Esophagus squamous epithelium (tissue), 5 donors: Measurements from ENCODE around the gene TSPAN4. TPM values are rescaled to one million over a fixed set of nuclear protein-coding genes. Genes with fewer than 3 reads are reported as not detected.

Experiments
- DNase-seq: peaks from one replicate; lab custom pipeline; 2025; lab: John Stamatoyannopoulos, UW
- H3K27ac ChIP-seq, 4 donors: fragments of 200-600 bp; sonication (generic); one replicate each; pipeline ENCODE4 v1.5.1; 2016 to 2019; ENCODE audit warnings: mild to moderate bottlenecking in 1 of 4
- H3K27me3 ChIP-seq, 4 donors: fragments of 200-600 bp; sonication (generic); 1 replicate in 3 of 4; 2 replicates in 1 of 4; pipeline versions ENCODE4 v1.5.1 to v1.6.0; 2017 to 2021; ENCODE audit warnings: antibody characterized with exemption in 1 of 4
- H3K36me3 ChIP-seq, 3 donors: fragments of 200-600 bp; sonication (generic); one replicate each; pipeline ENCODE4 v1.5.1; 2016 to 2019
- H3K4me1 ChIP-seq, 3 donors: fragments of 200-600 bp; sonication (generic); one replicate each; pipeline ENCODE4 v1.5.1; 2017 to 2019
- H3K4me3 ChIP-seq, 4 donors: fragments of 200-600 bp; sonication (generic); 1 replicate in 3 of 4; 2 replicates in 1 of 4; pipeline ENCODE4 v1.5.1; 2016 to 2019; ENCODE audit warnings: mild to moderate bottlenecking in 2 of 4, moderate library complexity in 1 of 4
- H3K9me3 ChIP-seq, 3 donors: fragments of 200-600 bp; sonication (generic); one replicate each; pipeline ENCODE4 v1.5.1; 2016 to 2019
- CTCF ChIP-seq, 6 experiments: fragments of 450-650 bp in 4 of 6; fragments of 200-600 bp in 2 of 6; sonication (generic) in 2 of 6; IDR thresholded peaks; one replicate each; pipeline ENCODE4 v1.5.1; 2016 to 2019; ENCODE audit warnings: antibody characterized with exemption in 6 of 6, mild to moderate bottlenecking in 4 of 6, moderate library complexity in 4 of 6
- POLR2A ChIP-seq, 4 donors: fragments of 450-650 bp; IDR thresholded peaks; one replicate each; pipeline ENCODE4 v1.6.1; 2017; ENCODE audit warnings: antibody characterized with exemption in 4 of 4, mild to moderate bottlenecking in 4 of 4, moderate library complexity in 3 of 4
- WGBS, 2 donors: methylation state at CpG; one replicate each; pipeline ENCODE4 v1.1.5; 2018; 5-methylcytosine and 5-hydroxymethylcytosine counted together
- intact Hi-C: fragments of 100-400 bp; cut with DNase I; formaldehyde crosslinking; loops from one replicate; pipeline ENCODE4 v1.15.0; 2022
- total RNA-seq, 4 donors: library from RNA; depleted of rRNA; stranded (reverse); fragments of >200 nt; gene quantifications; one replicate each; pipeline ENCODE4 v1.1.0, GENCODE V29; 2016
- donor health status: DM: yes; HTN: yes; CAD: no.

TSPAN4 gene
- total RNA-seq, 4 donors from 2014 or later = 6.8 to 59.7 (median 19.0) TPM

GRCh38 chr11:819943-820649 is 22.6 kb upstream of the TSPAN4 start:
- H3K4me3 ChIP-seq = peak overlapping the region; percentile 72 to 96 (median 82)
- H3K27me3 ChIP-seq = peaks cover 0 to 13% (median 0%) of the 10 kb centered on the region in 4 donors

DNA sequence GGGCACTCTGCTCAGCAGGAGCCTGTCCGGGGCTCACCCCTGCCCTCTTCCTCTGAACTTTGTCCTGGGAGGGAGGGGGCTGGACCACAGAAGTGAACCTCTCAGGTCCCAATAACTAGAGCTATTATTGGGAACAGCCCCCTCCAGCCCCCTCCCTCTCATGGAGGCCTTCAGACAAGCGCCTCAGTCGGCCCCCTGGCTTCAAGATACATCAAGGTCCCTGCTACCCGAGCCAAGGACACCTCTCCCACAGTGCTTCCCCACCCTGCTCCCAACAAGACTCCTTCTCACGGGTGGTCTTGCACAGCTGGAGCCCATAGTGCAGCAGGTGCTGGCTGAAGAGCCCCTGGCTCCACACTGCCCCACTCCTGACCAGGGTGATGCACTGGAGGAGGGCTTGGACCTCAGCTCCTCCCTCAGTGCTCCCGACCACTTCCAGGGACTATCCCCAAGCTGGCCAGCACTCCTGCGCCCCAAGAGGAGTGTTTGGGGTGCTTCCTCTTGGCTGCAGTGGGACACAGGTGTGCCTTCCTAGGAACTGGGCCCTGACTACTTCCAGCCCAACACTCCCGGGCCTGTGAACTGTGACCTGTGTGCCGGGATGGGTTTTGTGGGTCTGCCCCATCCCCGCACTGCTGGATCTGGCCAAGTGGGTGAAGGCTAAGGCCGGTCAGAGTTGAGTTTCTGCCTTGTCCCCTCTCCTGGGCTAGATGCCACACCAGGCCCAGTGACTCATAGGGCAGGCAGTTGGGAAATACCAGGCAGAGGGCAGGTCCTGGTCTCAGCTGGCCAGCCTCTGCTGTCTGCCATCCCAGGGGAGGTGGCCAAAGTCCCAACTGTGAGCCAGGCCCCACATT is 21.8 kb upstream of the TSPAN4 start:
- Histone ChIP-seq H3K27ac (peak overlapping the region; percentile 92 to 98 (median 96)), H3K9me3 (no peaks in the 10 kb centered on the region), H3K4me3 (peak overlapping the region; percentile 72 to 96 (median 82)), H3K27me3 (peaks cover 0 to 21% (median 0%) of the 10 kb centered on the region in 4 donors), H3K36me3 (peaks cover 22 to 44% (median 24%) of the 10 kb centered on the region in 3 donors), H3K4me1 (peaks cover 26 to 57% (median 34%) of the 10 kb centered on the region in 3 donors)
- intact Hi-C loops = no loop called here
- WGBS, 2 donors = 34 to 38% methylated on average over 4 of the region's 11 CpGs
- DNase-seq = no peak
- TF ChIP-seq CTCF (IDR thresholded peaks at IDR 0.05) (no peak), POLR2A (IDR thresholded peaks at IDR 0.05) (no peak)

More at GRCh38 chr11:819943-820649, 22.6 kb upstream of the TSPAN4 start:
- WGBS, 2 donors = 0% methylated on average over 2 of the region's 47 CpGs; no CpG with 5 or more reads in 1 of the 2 donors
- intact Hi-C loops = no loop called here
- TF ChIP-seq CTCF (IDR thresholded peaks at IDR 0.05) = no peak
- TF ChIP-seq POLR2A (IDR thresholded peaks at IDR 0.05) = peak in 2 of 4 donors; percentile 9 to 44
- H3K9me3 ChIP-seq = no peaks in the 10 kb centered on the region
- peaks cover 26 to 49% (median 27%) of the 10 kb centered on the region in 3 donors for H3K4me1 ChIP-seq
- H3K36me3 ChIP-seq = peaks cover 20 to 44% (median 24%) of the 10 kb centered on the region in 3 donors
- DNase-seq = peak; percentile 74
- H3K27ac ChIP-seq = peak overlapping the region; percentile 92 to 98 (median 96)

GRCh38 chr11:821512-822371 is 20.9 kb upstream of the TSPAN4 start:
- peaks cover 0 to 29% (median 0%) of the 10 kb centered on the region in 4 donors for H3K27me3 ChIP-seq
- intact Hi-C loops = no loop called here
- 64 to 70% methylated on average over 3 to 10 of the region's 22 CpGs for WGBS, 2 donors
- peak overlapping the region; percentile 92 to 98 (median 96) for H3K27ac ChIP-seq
- peak overlapping the region in 2 of 4 donors; percentile 87 to 96 for H3K4me3 ChIP-seq
- no peak for DNase-seq
- no peak for TF ChIP-seq POLR2A (IDR thresholded peaks at IDR 0.05)
- TF ChIP-seq CTCF (IDR thresholded peaks at IDR 0.05) = no peak
- H3K4me1 ChIP-seq = peaks cover 30 to 65% (median 40%) of the 10 kb centered on the region in 3 donors
- H3K9me3 ChIP-seq = no peaks in the 10 kb centered on the region
- H3K36me3 ChIP-seq = peaks cover 22 to 47% (median 24%) of the 10 kb centered on the region in 3 donors

DNA sequence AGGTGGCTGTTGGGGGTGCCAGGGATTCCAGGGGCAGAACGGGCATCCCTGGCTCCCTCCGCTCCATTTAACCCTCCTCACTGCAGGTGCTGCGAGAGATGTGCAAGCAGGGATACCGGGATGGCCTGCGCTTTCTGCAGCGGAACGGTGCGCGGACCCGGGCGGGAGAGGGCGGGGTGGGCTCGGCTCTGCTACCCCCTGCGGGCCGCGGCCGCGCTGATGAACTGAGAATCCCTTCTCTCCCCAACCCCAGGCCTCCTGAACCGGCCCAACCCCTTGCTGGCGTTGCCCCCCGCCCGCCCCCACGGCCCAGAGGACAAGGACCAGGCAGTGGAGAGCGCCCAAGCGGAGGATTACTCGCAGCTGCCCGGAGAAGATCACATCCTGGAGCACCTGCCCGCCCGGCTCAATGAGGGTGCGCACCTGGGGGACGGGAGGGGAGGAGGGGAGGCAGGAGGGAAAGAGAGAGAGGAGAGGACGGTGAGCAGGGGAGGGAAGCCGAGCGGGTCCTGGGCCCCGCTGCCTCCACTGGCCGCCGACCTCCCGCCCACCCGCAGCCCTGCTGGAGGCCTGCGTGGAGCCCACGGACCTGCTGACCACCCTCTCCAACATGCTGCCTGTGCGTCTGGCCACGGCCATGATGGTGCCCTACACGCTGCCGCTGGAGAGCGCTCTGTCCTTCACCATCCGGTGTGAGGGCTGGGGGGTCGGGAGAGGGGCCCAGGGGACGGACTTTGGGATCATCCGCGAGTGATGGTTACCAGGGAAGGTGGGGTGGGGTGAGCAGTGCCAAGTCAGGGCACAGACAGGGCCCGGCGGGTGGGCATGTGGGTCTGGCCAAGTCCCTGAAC is 19.0 kb upstream of the TSPAN4 start:
- intact Hi-C loops = no loop called here
- Histone ChIP-seq H3K9me3 (no peaks in the 10 kb centered on the region), H3K27me3 (peaks cover 0 to 49% (median 0%) of the 10 kb centered on the region in 4 donors), H3K27ac (no peak overlapping the region), H3K4me3 (no peak overlapping the region), H3K36me3 (peaks cover 22 to 47% (median 24%) of the 10 kb centered on the region in 3 donors), H3K4me1 (peaks cover 40 to 78% (median 51%) of the 10 kb centered on the region in 3 donors)
- DNase-seq = no peak
- no peak for TF ChIP-seq POLR2A (IDR thresholded peaks at IDR 0.05)
- no peak for TF ChIP-seq CTCF (IDR thresholded peaks at IDR 0.05)
- 87 to 90% methylated on average over 4 to 27 of the region's 53 CpGs for WGBS, 2 donors
